GM18499 (cell line): Measurements from ENCODE around the gene ENDOU.

Source experiments
- ATAC-seq: cut with Tn5 transposase; IDR thresholded peaks from one replicate; pipeline ENCODE4 v1.9.1; 2021; ENCODE audit warnings: moderate number of reproducible peaks; ENCODE audit not compliant: insufficient read depth, unreplicated experiment

Gene ENDOU

DNA sequence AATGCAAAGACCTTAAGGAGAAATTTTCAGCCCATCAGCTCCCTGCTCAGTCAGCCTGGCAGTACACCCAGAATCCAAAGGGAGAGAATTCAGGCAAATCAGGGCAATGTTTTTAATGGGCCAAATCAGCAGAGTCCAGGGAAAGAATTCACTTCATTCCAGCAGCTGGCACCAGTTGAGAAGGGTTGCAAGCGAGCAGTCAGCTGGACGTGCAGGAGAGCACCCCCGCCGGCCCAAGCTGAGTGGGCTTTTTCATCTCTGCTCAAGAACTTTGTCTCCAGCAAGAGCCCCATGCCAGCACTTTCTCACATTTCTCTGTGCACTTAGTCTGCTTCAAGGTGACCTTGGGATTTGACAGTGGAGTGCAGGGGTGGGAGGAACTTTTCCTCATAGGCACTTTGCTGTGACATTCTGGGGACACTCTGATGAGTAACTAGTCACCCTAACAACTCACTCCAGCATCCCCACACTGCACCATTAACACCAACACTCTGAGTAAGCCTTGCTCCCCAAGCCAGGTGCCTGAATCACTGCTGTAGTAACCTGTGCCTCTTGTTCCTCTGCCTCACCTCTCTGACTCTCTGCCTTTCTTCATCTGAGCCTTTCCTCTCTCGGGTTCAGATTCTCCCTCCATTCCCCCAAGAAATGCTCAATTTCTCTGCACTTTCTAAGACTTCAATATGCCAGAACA is 2.2 kb downstream of the ENDOU start:
- ATAC-seq: no peak

DNA sequence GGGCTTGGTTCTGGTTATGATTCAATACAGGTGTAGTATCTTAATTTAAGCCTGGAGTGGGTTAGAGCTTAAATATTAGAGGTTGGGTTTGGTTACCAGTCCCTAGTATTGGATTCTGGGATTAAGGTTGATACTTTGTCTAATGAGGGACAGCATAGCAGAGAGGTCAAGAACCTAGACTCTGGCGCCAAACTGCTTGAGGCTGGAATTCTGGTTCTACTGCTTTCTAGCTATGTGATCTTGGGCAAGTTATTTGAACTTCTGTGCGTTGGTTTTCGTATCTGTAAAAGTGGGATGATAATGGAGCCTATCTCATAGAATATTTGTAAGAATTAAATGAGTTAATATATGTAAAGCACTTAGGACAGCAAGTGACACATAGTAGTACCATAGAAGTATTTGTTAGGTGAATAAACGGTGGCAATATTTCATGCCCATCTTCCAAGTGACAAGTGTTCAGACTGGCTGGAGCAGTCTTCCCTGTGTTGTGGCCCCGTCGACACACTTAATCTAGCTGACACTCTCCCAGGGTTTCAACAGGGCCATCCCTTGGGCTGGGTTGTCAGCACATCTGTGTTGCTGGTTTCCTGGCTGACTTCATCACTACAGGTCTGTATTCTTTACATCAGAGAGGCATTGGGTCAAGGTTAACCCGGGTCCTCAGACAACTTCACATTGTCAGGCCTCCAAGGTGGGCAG is 3.0 kb downstream of the ENDOU start:
- no peak for ATAC-seq

DNA sequence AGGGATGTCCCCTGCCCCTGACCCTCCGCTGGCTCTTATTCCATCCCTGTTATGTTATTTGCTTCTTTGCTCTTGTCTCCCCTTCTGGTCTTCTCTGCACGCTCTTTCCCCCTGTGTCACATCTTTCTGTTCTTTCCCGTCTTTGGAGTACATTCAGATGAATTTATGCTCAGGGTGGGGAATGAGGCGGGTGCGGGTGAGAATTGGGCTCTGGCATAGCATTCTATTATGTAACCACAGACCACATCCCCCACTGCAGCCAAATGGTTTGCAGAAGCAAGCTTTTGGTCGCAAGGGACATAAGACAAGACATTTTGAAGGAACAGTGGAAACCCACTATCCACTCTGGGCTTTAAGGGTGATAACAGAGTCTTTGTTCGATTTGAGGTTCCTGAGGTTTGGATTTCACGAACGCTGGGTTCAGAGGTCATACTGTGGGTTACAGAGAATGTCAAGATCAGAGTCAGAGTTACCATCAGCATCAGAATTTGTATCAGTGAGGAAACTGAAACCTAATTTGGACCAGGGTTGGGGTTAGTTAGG is 3.8 kb downstream of the ENDOU start:
- ATAC-seq: no peak

DNA sequence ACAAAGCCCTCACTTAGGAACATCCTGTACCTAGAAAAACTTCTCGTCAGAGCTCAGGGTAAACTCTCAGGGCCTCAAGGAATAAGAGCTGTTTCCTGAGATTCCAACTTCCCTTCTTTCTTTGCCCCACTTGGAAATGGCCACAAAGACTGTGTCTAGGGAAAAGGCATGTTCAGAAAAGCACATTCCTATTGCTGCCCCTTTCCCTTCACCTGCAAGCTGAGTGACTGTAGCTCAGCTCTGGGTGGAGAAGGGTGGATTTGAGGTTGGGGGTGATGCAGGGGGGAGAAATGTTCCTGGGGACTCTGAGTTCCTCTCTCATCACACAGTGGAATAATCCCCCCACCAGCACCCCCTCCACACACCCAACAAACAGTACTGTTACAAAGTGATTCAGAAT is 6.8 kb downstream of the ENDOU start:
- no peak for ATAC-seq

DNA sequence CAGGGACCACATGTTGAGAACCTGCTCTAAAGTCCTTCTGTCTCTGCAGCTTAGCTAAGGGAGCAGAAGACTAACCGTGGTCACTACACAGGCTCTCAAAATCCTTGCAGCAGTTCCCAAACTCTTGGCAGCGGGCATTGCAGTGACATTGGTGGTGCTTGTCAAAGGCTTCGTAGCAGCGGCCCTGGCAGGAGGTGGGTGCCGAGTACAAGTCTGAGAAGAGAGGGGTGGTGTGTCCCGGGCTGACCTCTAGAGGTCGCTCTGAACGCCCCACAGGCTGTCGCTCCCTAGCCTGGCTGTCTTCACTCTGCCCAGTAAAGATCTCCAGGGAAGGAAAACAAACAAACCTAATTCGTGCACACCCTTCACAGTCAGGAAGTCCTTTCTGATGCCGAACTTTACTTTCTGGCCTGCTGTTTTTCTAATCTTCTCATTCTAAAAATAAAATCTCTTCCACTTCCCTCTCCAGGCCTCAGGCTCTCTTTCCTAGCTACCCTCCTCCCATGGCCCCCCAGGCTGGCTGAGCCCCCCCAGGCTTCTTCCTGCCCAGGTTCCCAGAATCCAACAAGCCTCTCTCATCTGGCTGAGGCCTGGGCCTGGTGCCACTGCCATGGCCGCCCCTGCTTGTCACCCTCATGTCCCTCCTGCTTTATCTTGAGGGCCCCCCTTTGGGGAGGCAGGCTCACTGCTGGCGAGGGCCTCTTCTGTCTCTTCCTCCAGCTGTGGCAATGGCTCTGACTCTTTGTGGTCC is 7.7 kb downstream of the ENDOU start:
- no peak for ATAC-seq

DNA sequence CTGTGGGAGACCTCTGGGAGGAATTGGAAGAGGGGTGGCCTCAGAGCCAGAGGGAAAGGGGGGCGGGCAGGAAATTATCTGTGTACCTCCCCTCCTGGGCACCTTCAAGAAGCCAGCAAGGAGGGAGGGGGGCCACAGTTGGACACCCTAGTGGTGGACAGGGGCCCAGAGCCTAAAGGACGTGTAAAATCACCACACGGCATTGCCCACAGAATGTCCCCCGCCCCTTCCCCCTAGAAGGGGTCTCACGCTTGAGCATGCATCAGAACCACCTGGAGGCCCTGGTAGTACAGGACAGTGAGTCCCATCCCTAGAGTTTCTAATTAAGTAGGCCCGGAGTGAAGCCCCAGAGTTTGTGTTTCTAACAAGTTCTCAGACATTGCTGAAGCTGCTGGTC is 8.2 kb downstream of the ENDOU start:
- ATAC-seq: no peak

DNA sequence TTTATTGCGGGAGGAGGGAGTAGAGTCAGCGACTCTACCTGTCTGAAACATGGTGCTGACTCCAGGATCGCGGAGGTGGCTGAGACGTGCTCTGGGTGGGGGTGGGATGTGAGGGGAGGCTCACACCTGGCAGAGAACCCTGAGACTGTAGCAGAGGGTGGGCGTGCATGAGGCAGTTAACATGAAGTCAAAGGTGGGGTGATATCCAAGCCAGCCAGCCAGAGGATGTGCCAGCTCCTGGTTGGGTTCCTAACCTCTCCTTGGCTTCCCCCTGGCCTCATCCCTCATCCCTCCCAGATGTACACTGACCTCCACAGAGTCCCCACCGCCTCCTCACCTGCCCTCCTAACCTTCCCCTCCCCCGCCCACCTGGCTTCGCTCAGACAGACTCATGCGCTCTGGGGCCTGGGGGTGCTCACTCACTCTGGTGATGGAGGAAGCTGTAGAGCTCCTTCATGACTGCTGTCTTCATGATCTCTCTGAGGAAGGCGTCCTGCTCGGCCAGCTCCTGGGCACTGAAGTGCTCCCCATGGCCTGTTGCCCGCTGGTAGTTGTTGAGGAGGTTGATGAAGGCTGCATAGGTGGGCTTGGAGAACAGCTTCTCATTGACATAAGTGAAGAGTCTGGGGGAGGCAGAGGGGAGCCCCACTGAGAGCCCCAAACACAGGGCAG is 9.3 kb downstream of the ENDOU start:
- ATAC-seq: no peak

DNA sequence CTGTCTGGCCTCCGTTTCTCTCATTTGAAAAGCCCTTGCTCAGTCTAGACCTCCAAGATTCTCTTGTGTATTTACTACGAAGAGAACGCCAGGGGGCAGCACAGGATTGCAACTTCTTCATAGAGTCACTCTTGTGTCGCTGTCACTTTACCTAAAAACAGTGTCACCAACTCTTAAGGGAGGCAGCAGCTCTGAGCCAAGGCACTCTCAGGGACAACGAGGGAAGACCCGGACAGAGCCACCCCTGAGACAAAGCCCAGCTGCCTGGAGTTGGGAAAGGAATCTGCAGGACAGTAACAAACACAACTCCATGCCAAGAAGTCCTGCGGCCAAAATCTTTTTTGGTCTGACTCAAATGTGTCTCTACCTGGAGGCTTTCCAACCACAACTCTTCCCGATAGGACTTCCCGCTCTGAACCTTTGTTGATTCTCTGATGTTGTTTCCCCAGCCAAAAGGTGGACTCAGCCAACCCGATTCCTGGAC is 9.9 kb downstream of the ENDOU start:
- ATAC-seq: no peak

DNA sequence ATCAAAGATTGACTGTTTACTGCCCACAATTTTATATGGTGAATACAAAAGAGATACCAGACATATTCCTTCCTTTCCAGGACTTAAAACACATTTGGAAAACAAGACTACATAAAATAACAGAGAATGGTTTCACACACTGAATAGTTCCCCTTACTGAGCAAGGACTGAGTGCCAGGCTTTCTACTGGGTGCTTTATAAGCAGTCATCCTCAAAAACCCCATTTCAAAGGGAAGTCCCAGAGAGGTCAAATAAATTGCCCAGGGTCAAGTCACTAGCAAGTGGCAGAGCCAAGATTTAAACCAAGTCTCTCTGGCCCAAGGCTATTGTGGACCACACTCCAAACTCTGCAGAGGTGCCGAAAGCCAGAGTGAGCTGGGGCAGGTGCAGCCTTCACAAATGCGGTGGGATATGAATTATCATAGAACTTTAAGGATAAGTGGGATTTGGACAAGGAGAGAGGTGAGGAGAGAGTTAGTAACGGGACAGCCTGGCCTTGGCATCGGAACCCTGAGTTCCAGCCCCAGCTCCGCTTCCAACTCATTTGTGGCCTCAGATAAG is 10.4 kb downstream of the ENDOU start:
- ATAC-seq: no peak

DNA sequence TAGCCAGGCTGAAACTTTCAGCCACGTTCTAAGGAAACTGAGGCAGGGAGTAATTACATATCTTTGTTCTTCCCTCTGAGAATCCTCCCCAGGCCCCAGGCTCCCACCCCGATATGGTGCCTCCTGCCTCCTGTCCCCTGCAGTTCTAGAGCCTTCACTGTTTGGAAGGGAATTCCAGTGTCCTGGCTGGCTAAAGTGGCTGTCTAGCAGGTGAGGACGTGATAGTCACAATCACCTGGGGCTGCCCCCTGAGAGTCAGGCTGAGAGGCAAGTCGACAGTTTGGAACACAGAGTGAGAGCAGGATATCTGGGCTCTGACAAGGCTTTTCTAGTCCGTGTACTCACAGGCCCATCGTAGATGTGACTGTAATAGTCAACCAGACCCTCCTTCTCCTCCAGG is 13.1 kb downstream of the ENDOU start:
- ATAC-seq: no peak

DNA sequence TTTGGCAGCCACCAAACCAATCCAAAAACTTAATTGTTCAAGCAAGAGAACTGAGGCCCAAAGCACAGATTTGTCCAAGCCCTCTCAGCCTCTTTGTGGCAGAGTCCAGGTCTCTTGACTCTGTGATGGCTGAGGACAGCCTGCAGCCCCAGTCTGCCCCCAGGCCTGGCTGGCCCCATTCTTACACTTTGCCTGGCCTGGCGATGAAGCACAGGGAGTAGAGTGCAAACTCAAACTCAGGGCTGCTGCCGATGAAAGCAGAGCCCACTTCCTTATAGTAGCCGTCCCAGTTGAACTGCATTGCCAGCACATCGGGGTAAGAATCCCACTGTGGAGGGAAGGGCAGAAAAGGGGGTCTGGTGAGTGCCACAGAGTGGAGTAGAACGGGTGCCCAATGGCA is 13.8 kb downstream of the ENDOU start:
- no peak for ATAC-seq

DNA sequence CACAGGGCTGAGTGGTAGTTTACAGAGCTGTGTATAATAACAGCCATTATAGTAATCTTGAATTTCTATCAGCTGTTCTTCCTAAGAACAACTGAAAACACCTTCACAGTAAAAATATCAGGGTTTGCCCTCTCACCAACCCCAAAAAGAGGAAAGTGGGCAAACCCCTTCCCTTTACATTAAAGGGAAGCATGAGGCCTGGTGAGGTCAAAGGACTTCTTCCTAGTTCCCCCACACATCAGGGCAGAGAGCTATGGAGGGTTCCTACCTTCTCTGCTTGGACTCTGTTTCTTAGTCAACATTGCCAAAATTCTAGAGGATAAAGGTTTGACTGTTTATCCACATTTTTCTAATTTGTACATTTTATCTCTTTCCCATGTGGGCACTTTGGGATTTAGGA is 15.0 kb downstream of the ENDOU start:
- no peak for ATAC-seq

DNA sequence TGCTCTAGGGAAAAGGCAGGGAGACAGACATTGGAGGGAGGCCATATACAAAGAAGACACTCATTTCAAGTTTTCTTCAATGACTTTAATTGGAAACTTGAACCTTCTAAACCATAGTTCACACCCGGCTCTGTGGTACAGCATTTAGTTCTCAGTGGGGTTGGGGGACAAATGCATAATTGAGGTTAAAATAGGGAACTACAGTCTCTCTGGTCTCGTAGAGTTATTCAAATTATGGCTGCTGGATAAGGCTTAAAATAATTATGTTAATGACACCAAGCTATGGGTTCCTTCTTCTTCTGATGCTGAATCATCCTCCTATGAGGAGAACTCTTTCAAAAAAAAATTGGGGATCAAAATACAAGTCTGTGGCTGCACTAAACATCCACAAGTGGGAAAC is 15.6 kb downstream of the ENDOU start:
- no peak for ATAC-seq

DNA sequence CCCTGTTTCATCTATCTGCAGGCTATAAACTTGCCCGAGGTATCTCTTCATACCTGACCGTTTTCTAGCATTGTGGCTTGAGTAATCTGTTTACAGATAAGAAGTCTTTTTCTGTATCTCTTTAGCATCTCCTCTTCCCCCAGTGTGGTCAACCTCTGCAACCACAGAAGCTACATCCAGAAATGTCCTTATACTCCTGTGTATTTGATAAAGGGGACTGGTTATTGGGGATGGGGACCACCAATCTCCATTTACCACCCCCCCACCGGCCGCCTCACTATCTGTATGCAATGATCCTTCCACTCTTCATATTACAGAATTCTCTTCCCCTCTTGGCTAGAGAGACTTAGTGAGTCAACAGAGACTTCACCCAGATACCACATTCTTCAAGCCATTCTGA is 16.1 kb downstream of the ENDOU start:
- no peak for ATAC-seq

DNA sequence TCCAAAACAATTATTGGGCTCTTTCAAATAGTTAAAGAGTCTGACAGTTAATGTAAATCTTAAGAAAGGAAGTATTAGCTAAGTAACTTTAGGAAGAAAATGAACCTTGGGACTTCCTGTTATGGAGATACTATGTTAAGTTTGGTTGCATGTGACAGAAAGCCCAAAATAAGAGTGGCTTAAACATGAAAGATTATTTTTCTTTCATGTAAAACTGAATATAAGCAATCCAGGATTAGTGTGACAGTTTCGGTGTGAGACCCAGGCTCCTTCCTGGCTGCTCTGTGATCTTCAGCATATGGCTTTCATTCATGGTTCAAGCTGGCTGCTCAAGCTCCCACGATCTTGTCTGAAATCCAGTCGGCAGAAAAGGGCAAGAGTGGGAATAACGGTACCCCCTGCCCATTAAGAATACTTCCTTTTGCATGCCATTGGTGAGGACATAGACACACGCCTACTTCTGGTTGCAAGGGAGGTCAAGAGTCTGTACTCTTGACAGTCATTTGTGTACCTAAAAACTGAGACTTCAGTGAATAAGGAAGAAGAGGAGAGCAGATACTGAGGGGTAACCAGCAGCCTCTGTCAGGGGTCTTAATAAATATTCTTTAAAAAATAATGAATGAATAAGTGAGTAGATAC is 17.3 kb downstream of the ENDOU start:
- no peak for ATAC-seq

DNA sequence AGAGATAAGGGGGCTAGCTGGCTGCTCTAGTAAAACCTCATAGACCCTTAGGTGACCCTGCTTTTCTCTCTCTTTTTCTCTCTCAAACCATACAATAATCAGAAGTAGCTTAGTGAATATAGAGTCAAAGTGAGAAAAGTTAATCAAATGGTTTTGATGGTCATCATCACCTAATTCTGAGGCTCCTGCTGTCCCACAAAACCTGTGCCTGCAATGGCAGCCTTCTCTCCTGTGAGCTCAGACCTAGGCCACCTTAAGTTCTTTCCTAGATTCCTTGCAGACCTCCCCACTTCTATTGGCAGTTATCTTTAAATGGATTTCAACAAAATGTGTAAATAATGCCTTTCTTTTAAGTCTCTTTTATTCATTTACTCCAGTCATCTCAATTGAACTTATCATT is 17.9 kb downstream of the ENDOU start:
- no peak for ATAC-seq

DNA sequence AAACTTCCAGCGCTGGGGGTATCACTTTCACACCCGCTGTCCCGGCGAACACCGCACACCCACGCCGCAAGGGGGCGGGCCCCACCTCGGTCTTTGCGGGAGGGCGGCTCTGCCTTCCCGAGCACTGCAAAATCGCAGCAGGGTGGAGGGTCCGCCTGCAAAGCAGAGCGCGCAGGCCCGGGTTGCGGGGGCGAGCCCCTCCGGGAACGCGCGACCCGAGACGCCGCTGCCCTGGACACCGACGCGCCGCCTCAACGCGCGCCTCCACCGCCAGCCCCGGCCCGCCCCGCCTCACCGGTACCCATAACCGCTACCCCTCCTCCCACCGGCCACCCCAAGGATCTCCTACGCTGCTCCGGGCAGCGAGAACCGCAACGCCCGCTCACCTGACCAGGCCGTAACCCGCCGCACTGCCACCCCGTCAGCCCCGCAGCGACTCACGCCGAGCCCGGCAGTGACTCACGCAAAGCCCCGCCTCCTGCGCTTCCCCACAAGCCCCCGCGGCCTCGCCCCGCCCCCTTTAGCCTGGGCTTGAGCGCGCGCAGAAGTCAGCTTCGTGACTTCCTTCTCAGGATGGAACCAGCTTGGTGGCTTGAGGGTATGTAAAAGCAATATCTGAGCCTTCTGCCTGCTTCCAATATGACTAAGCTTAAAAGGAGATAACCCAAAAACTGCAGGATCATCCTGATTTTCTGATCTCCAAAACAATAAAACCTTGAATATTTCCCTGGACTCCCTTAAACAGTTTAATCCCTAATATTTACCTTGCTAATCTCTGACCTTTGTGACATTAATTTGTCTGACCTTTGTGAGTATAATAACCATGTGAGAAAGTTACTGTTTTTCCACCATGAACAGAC is 19.5 kb downstream of the ENDOU start, which contains the start of gene RPAP3:
RPAP3 (minus strand) TSS at position 465 of the 860 bp plus-strand sequence. CDS start 3,190 bp downstream, outside the sequence.
- no peak for ATAC-seq

DNA sequence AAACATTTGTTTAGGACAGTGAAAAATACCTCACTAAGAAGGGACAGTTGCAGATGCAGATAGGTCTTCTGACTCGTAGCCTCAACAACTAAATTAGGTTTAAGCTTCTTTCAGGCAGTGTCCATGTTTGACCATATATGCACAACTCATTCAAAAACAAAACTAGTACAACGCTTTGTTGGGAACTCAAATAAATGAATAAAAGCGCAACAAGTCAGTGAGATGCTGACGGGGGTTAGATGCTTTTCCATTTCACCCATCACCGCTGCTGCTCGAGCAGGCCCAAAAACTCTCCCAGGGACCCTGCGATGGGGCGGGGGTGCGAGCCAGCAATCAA is 20.1 kb downstream of the ENDOU start:
- no peak for ATAC-seq

DNA sequence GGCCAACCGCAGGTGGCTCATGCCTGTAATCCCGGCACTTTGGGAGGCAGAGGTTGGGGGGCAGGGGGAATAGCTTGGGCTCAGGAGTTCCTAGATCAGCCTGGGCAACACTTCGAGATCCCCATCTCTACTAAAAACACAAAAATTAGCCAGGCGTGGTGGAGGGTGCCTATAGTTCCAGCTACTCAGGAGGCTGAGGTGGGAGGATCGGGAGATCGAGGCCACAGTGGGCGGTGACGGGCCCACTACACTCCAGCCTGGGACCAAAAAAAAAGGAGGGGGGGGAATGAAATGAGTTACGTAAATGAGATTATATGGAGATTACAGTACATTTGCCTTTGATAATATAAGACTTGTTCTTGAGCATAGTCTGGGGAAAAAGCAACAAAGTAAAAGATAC is 20.6 kb downstream of the ENDOU start:
- no peak for ATAC-seq
